WTC11 (cell line): Measurements from ENCODE around the gene KCTD1. TPM values are rescaled to one million over a fixed set of nuclear protein-coding genes. Genes with fewer than 3 reads are reported as not detected.

ENCODE experiments used
- ATF3 ChIP-seq: sonication (generic); formaldehyde crosslinking; conservative IDR thresholded peaks from 2 replicates; pipeline ENCODE4 v1.8.1; 2022; ENCODE audit warnings: mild to moderate bottlenecking, missing genetic modification reagents
- ATF6 ChIP-seq: sonication (generic); formaldehyde crosslinking; IDR thresholded peaks from 2 replicates; pipeline ENCODE4 v1.8.1; 2023; ENCODE audit warnings: mild to moderate bottlenecking, missing genetic modification reagents
- E2F4 ChIP-seq: sonication (generic); formaldehyde crosslinking; IDR thresholded peaks from 2 replicates; pipeline ENCODE4 v1.8.1; 2022; ENCODE audit warnings: low read depth, mild to moderate bottlenecking, moderate library complexity, missing genetic modification reagents, borderline replicate concordance
- ELF4 ChIP-seq: sonication (generic); formaldehyde crosslinking; IDR thresholded peaks from 2 replicates; pipeline ENCODE4 v1.8.1; 2022; ENCODE audit warnings: low read depth, mild to moderate bottlenecking, moderate library complexity, missing genetic modification reagents
- ERG ChIP-seq: fragments of 250-450 bp; sonication (Bioruptor Pico); IDR thresholded peaks from 2 replicates; pipeline ENCODE4 v1.8.0; 2021; ENCODE audit warnings: mild to moderate bottlenecking
- ETV6 ChIP-seq: sonication (generic); formaldehyde crosslinking; IDR thresholded peaks from 2 replicates; pipeline ENCODE4 v1.8.1; 2022; ENCODE audit warnings: mild to moderate bottlenecking, missing genetic modification reagents
- GABPB1 ChIP-seq: sonication (generic); formaldehyde crosslinking; IDR thresholded peaks from 2 replicates; pipeline ENCODE4 v1.8.1; 2023; ENCODE audit warnings: mild to moderate bottlenecking, missing genetic modification reagents
- JAZF1 ChIP-seq: fragments of 250-450 bp; sonication (Bioruptor Pico); IDR thresholded peaks from 2 replicates; pipeline ENCODE4 v1.9.0; 2021; ENCODE audit warnings: moderate library complexity, mild to moderate bottlenecking, inconsistent platforms
- JUN ChIP-seq: sonication (generic); formaldehyde crosslinking; IDR thresholded peaks from 2 replicates; pipeline ENCODE4 v1.8.0; 2023; ENCODE audit warnings: mild to moderate bottlenecking, missing genetic modification reagents
- NFE2L1 ChIP-seq: sonication (generic); formaldehyde crosslinking; IDR thresholded peaks from 2 replicates; pipeline ENCODE4 v1.8.1; 2023; ENCODE audit warnings: missing genetic modification reagents
- NFYB ChIP-seq: sonication (generic); formaldehyde crosslinking; conservative IDR thresholded peaks from 2 replicates; pipeline ENCODE4 v1.8.0; 2022; ENCODE audit warnings: low read depth, missing genetic modification reagents
- NR3C1 ChIP-seq: sonication (generic); formaldehyde crosslinking; conservative IDR thresholded peaks from 2 replicates; pipeline ENCODE4 v1.8.1; 2023; ENCODE audit warnings: low read depth, mild to moderate bottlenecking, missing genetic modification reagents
- RORB ChIP-seq: fragments of 250-450 bp; sonication (Bioruptor Pico); IDR thresholded peaks from 2 replicates; pipeline ENCODE4 v1.9.0; 2021; ENCODE audit warnings: mild to moderate bottlenecking
- USF2 ChIP-seq: sonication (generic); formaldehyde crosslinking; IDR thresholded peaks from 2 replicates; pipeline ENCODE4 v1.8.1; 2023; ENCODE audit warnings: mild to moderate bottlenecking, missing genetic modification reagents, moderate library complexity
- ZBTB43 ChIP-seq: sonication (generic); formaldehyde crosslinking; IDR thresholded peaks from 2 replicates; pipeline ENCODE4 v1.8.1; 2023; ENCODE audit warnings: mild to moderate bottlenecking, missing genetic modification reagents
- ZMAT4 ChIP-seq: fragments of 250-450 bp; sonication (Bioruptor Pico); IDR thresholded peaks from 2 replicates; pipeline ENCODE4 v1.9.0; 2021; ENCODE audit warnings: mild to moderate bottlenecking
- ZNF121 ChIP-seq: sonication (generic); formaldehyde crosslinking; IDR thresholded peaks from 2 replicates; pipeline ENCODE4 v1.8.0; 2023; ENCODE audit warnings: missing genetic modification reagents
- ZNF138 ChIP-seq: sonication (generic); formaldehyde crosslinking; conservative IDR thresholded peaks from 2 replicates; pipeline ENCODE4 v1.8.1; 2022; ENCODE audit warnings: mild to moderate bottlenecking, moderate library complexity, missing genetic modification reagents
- ZNF263 ChIP-seq: sonication (generic); formaldehyde crosslinking; IDR thresholded peaks from 2 replicates; pipeline ENCODE4 v1.8.1; 2022; ENCODE audit warnings: low read depth, mild to moderate bottlenecking, moderate library complexity, missing genetic modification reagents
- ZNF281 ChIP-seq: sonication (generic); formaldehyde crosslinking; IDR thresholded peaks from 2 replicates; pipeline ENCODE4 v1.8.0; 2023; ENCODE audit warnings: mild to moderate bottlenecking, missing genetic modification reagents
- ZNF317 ChIP-seq: sonication (generic); formaldehyde crosslinking; IDR thresholded peaks from 2 replicates; pipeline ENCODE4 v1.8.1; 2023; ENCODE audit warnings: low read depth, mild to moderate bottlenecking, moderate library complexity, missing genetic modification reagents, borderline replicate concordance
- ZNF396 ChIP-seq: fragments of 250-450 bp; sonication (Bioruptor Pico); IDR thresholded peaks from 2 replicates; pipeline ENCODE4 v1.8.0; 2021; ENCODE audit warnings: mild to moderate bottlenecking, moderate library complexity, borderline replicate concordance
- ZNF423 ChIP-seq: fragments of 250-450 bp; sonication (Bioruptor Pico); IDR thresholded peaks from 2 replicates; pipeline ENCODE4 v2.1.2; 2022; ENCODE audit warnings: mild to moderate bottlenecking, moderate library complexity
- ZNF425 ChIP-seq: fragments of 250-450 bp; sonication (Bioruptor Pico); conservative IDR thresholded peaks from 2 replicates; pipeline ENCODE4 v1.9.0; 2021; ENCODE audit warnings: mild to moderate bottlenecking
- total RNA-seq: library from RNA; stranded (reverse); gene quantifications from 3 replicates; pipeline ENCODE4 v1.2.3, GENCODE V29; 2021

The KCTD1 gene
- total RNA-seq, 1 experiment from 2014 or later = 23.3 TPM

GRCh38 chr18:26547646-26548414, 523 bp downstream of the KCTD1 start (continued):
- TF ChIP-seq JAZF1 (no peak), ETV6 (0 out of 2 replicates have a peak, but pooled peaks have one; percentile 11), ZNF263 (peak; percentile 94), ZMAT4 (CRISPR knock-in tag) (no peak), ZNF396 (CRISPR knock-in tag) (no peak), ZNF317 (no peak), NFYB (CRISPR knock-in tag) (no peak), ZNF138 (CRISPR knock-in tag) (no peak), ZNF121 (CRISPR knock-in tag) (peak; percentile 51; the same call in 1 of the 2 replicates), ZNF281 (CRISPR knock-in tag) (peak; percentile 59; the same call in 1 of the 2 replicates), ATF6 (no peak), NFE2L1 (peak; percentile 91), ZNF423 (CRISPR knock-in tag) (peak; percentile 65; the same call in 1 of the 2 replicates), ELF4 (CRISPR knock-in tag) (no peak), NR3C1 (CRISPR knock-in tag) (no peak), E2F4 (CRISPR knock-in tag) (no peak), RORB (CRISPR knock-in tag) (no peak), JUN (CRISPR knock-in tag) (peak; percentile 78; the same call in 1 of the 2 replicates), GABPB1 (CRISPR knock-in tag) (no peak), ERG (CRISPR knock-in tag) (no peak), USF2 (CRISPR knock-in tag) (no peak; the same call in 1 of the 2 replicates), ATF3 (CRISPR knock-in tag) (0 out of 2 replicates have a peak, but pooled peaks have one; percentile 40), ZBTB43 (CRISPR knock-in tag) (peak; percentile 77; the same call in 1 of the 2 replicates), ZNF425 (CRISPR knock-in tag) (no peak)
